ENCODE data around the gene NIF3L1.

DNA sequence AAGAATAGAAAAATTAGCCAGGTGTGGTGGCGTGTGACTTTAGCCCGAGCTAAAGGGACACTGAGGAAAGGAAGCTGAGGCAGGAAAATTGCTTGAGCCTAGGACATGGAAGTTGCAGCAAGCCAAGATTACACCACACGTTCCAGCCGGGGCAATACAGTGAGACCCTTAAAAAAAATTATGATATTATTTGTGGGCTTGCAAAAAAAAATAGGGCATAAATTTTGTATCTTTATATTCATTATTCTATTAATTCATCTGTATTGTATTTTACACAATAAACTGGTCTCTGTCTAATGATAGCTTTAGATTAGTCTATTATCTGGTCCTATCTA lies 56.2 kb downstream of the NIF3L1 start:
- TF ChIP-seq, protein P1, sequence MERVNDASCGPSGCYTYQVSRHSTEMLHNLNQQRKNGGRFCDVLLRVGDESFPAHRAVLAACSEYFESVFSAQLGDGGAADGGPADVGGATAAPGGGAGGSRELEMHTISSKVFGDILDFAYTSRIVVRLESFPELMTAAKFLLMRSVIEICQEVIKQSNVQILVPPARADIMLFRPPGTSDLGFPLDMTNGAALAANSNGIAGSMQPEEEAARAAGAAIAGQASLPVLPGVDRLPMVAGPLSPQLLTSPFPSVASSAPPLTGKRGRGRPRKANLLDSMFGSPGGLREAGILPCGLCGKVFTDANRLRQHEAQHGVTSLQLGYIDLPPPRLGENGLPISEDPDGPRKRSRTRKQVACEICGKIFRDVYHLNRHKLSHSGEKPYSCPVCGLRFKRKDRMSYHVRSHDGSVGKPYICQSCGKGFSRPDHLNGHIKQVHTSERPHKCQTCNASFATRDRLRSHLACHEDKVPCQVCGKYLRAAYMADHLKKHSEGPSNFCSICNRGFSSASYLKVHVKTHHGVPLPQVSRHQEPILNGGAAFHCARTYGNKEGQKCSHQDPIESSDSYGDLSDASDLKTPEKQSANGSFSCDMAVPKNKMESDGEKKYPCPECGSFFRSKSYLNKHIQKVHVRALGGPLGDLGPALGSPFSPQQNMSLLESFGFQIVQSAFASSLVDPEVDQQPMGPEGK (CRISPR knock-in tag; IDR thresholded peaks at IDR 0.05; ENCODE audit: borderline replicate concordance) = no peak
- TF ChIP-seq, protein P2, sequence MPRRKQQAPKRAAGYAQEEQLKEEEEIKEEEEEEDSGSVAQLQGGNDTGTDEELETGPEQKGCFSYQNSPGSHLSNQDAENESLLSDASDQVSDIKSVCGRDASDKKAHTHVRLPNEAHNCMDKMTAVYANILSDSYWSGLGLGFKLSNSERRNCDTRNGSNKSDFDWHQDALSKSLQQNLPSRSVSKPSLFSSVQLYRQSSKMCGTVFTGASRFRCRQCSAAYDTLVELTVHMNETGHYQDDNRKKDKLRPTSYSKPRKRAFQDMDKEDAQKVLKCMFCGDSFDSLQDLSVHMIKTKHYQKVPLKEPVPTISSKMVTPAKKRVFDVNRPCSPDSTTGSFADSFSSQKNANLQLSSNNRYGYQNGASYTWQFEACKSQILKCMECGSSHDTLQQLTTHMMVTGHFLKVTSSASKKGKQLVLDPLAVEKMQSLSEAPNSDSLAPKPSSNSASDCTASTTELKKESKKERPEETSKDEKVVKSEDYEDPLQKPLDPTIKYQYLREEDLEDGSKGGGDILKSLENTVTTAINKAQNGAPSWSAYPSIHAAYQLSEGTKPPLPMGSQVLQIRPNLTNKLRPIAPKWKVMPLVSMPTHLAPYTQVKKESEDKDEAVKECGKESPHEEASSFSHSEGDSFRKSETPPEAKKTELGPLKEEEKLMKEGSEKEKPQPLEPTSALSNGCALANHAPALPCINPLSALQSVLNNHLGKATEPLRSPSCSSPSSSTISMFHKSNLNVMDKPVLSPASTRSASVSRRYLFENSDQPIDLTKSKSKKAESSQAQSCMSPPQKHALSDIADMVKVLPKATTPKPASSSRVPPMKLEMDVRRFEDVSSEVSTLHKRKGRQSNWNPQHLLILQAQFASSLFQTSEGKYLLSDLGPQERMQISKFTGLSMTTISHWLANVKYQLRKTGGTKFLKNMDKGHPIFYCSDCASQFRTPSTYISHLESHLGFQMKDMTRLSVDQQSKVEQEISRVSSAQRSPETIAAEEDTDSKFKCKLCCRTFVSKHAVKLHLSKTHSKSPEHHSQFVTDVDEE (CRISPR knock-in tag; IDR thresholded peaks at IDR 0.05) = no peak
- no peak for TF ChIP-seq GLIS3 (CRISPR knock-in tag; IDR thresholded peaks at IDR 0.05)
- TF ChIP-seq PPARA (CRISPR knock-in tag; IDR thresholded peaks at IDR 0.05; ENCODE audit: borderline replicate concordance) = no peak
- no peak for TF ChIP-seq SNAI2 (CRISPR knock-in tag; IDR thresholded peaks at IDR 0.05)
- TF ChIP-seq, protein P3, sequence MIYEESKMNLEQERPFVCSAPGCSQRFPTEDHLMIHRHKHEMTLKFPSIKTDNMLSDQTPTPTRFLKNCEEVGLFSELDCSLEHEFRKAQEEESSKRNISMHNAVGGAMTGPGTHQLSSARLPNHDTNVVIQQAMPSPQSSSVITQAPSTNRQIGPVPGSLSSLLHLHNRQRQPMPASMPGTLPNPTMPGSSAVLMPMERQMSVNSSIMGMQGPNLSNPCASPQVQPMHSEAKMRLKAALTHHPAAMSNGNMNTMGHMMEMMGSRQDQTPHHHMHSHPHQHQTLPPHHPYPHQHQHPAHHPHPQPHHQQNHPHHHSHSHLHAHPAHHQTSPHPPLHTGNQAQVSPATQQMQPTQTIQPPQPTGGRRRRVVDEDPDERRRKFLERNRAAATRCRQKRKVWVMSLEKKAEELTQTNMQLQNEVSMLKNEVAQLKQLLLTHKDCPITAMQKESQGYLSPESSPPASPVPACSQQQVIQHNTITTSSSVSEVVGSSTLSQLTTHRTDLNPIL (CRISPR knock-in tag; IDR thresholded peaks at IDR 0.05; ENCODE audit: low read depth) = no peak
- TF ChIP-seq ISL1 (CRISPR knock-in tag; IDR thresholded peaks at IDR 0.05) = no peak
- TF ChIP-seq, protein P4, sequence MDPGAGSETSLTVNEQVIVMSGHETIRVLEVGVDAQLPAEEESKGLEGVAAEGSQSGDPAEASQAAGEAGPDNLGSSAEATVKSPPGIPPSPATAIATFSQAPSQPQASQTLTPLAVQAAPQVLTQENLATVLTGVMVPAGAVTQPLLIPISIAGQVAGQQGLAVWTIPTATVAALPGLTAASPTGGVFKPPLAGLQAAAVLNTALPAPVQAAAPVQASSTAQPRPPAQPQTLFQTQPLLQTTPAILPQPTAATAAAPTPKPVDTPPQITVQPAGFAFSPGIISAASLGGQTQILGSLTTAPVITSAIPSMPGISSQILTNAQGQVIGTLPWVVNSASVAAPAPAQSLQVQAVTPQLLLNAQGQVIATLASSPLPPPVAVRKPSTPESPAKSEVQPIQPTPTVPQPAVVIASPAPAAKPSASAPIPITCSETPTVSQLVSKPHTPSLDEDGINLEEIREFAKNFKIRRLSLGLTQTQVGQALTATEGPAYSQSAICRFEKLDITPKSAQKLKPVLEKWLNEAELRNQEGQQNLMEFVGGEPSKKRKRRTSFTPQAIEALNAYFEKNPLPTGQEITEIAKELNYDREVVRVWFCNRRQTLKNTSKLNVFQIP (CRISPR knock-in tag; IDR thresholded peaks at IDR 0.05; ENCODE audit: borderline replicate concordance, low read depth) = no peak
- TF ChIP-seq OSR1 (CRISPR knock-in tag; IDR thresholded peaks at IDR 0.05) = no peak
- no peak for TF ChIP-seq ZNF70 (CRISPR knock-in tag; IDR thresholded peaks at IDR 0.05)
- no peak for TF ChIP-seq ESRRG (CRISPR knock-in tag; IDR thresholded peaks at IDR 0.05)

All from SK-N-SH treated with all-trans-retinoic acid at 6 μM for 48 hours (cell line).